Middle frontal gyrus (tissue), 1 donor: ENCODE results near the gene COL23A1.
"Not testable (repeated sequence)": the region's sequence is repeated elsewhere in the genome, so short reads cannot be mapped to it uniquely, and the experiment has no call there.

Source experiments
- DNase-seq: peaks from one replicate; pipeline ENCODE4 v3.0.0-alpha.2; 2015; ENCODE audit warnings: low spot score; ENCODE audit errors: extremely low spot score

COL23A1 gene

GRCh38 chr5:178383301-178383918, 206.8 kb downstream of the COL23A1 start:
- DNase-seq: no peak

GRCh38 chr5:178382754-178383164, 207.4 kb downstream of the COL23A1 start:
- DNase-seq: no peak

GRCh38 chr5:178381921-178382695, 208.1 kb downstream of the COL23A1 start:
- DNase-seq: no peak

DNA sequence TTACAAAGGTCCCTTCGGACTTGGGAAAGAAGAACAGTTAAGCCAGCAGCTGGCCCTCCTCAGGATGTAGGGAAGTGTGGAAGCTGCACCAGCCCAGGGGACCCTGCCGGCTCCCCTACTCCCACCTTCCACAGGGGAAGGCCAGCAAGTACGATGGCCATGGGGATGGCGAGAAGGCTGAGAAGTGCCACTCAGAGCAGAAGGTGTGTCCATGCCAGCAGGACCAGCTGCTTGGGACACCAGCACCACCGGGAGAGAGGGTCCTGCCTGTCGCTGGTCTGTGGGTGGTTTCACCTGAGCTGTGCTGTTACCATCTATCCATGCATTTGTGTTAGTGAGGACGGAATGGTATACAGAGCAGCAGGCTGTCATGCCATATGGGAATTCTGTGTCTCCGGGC, 209.0 kb downstream of the COL23A1 start:
- no peak for DNase-seq

GRCh38 chr5:178380541-178381074, 209.6 kb downstream of the COL23A1 start:
- no peak for DNase-seq

DNA sequence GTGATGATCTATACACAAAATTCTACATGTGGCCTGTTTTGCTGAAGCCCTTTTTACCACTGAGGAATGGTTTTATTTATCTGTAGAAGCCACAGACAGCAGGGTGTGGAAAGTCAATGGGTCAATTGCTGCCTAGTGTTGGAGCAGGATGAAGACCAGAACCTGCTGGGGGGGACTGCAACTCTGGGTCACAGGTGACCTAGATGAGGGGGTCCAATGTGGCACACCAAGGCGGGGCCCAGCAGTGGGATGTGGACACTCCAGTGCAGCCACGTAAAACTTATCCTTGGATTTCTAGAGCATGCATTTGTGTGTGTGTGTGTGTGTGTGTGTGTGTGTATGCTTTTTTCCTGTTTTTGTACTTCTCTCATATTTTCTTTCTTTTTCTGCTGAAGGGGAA, 210.1 kb downstream of the COL23A1 start:
- no peak for DNase-seq

DNA sequence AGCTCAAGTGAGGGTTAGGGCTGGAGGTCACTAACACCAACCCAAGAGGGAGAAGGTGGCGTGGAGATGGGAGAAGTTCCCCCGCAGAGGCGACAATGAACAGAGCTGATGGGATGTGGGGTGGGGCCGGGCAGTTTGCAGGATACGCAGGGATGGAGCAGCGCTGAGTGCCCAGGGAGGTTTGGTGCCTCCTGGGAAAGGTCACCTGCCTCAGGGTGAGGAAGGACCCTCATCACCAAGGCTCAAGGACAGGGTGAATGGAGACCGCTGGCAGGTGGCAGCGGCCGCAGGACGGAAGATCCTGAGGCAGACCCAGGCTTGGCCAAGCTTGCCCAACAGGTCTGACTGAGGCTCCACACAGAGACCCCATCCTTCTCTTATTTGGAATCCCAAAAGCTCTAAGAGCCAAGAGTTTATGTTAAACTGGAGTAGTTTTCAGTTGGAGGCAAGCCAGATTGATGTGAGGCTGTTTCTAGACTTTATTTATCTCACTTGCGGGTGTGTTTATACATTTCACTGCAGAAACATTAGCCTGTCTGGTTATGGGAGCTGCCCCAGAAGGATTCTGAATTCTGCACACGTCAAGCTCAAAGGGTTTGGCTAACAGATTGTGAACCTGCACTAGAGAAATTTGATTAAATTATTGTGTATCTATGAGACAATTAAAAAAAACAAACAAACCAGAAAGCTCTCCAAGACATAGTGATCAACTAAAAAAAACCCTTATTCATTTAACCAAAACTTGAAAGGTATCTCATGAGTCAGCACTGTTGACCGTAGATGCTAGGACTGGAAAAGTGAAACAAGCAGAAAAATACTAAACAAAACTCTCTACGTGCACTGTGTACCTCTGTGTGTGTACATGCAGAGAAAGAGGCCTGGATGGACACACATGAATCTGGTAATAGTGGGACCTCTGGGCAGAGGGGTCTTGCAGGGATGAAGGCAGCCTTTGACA, 211.4 kb downstream of the COL23A1 start:
- DNase-seq: no peak

DNA sequence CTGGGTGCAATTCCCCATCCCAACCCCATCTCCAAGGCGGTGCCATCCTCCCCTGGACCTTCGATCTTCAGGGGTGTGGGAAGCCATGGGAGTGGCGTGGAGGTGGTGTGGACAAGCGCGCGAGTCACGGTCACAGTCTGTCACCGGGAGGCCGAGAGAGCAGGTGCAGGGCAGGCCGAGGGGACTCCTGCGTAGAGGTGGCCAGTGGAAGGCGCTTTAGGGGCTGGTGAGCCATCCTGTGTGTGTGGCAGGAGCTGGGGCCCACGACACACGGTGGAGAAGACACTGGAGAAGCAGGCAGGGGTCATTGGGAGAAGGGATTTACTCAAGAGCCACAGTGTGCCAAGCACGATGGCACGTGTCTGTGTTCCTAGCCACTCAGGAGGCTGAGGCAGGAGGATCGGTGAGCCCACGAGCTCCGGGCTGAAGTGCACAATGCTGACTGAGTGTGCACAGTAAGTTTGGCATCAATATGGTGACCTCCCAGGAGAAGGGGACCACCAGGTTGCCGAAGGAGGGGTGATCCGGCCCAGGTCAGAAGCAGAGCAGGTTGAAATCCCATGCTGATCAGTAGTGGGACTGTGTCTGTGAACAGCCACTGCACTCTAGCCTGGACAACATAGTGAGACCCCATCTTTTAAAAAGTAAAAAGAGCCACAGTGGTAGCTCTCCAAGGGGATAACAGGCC, 212.5 kb downstream of the COL23A1 start:
- no peak for DNase-seq

DNA sequence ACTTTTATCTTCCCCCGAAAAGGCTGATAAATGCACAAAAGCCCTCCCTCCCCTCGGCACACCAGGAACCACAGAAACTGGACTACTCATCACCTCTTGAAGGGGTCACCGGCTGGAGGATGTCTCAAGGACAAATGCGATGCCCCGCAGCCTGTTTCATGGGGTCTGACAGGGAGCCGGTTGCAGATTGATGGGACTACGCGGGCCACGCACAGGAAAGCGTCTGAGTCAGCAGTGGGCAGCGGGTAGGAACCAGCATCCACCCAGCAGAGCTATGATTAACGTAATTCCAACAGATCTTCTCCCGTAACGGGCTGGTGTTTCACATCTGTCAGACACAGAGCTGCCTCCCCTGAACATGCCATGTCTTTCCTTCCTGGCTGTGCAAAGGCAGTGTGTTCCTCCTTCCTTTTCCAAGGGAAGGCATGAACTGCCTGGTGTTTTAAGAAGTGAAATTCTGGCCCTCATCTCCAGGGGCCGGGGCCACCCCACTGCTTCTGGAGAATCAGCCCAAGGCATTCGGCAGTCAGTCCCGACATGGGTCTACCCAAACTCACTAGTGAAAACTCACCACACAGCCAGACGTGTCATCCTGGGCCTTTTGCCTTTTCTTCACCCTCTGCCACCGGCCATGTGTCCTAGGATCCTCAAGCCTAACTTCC, 213.1 kb downstream of the COL23A1 start:
- DNase-seq: no peak

- DNase-seq: no peak
Observed at GRCh38 chr5:178375348-178375747, 214.8 kb downstream of the COL23A1 start.

GRCh38 chr5:178373711-178374110, 216.5 kb downstream of the COL23A1 start:
- DNase-seq: no peak

- DNase-seq: no peak
Observed at GRCh38 chr5:178372142-178372571, 218.0 kb downstream of the COL23A1 start.

DNA sequence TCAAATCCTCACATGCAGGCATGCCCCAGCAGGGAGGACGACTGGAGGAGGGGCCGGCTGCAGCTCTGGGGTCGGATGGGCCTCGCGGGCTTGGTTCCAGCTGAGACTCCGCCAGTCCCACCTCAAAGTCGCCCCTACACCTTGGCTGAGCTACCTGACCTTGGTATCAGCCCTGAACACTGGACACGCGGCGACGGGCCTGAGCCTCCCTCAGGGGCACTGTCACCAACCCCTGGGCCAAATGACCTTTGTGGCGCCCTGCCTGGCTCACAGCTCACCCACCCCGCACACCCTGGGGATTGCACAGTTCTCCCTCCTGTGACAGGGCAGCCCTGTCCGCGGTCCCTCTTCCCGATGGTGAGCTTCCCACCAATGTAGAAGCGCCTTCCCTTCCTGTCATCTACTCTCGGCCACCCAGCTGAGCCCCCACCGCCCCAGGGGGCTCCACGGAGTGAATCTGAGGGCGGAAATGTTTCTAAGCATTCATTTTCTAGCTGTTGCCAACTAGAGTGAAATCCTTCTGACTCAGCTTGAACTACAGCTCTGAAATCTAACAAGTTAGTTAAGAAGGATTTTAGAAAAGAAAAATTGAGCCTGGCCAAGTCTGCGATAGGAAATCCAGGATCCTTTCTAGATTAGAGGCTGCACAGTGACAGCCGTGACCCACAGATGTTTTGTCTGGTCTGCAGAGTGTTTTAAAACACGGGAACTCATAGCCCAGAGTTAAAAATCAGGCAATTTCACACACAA, 218.7 kb downstream of the COL23A1 start:
- no peak for DNase-seq

GRCh38 chr5:178370102-178370501, 220.1 kb downstream of the COL23A1 start:
- DNase-seq: no peak

DNA sequence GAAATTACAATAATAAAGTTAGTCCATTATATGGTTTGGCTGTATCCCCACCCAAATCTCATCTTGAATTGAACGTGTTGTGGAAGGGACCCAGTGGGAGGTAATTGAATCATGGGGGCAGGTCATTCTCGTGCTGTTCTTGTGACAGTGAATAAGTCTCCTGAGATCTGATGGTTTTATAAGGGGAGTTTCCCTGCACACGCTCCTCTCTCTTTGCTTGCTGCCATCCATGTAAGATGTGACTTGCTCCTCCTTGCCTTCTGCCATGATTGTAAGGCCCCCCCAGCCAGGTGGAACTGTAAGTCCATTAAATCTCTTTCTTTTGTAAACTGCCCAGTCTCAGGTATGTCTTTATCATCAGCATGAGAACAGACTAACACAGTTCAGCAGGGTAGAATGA, 220.7 kb downstream of the COL23A1 start:
- not testable (repeated sequence) for DNase-seq

GRCh38 chr5:178368716-178369300, 221.4 kb downstream of the COL23A1 start:
- DNase-seq: no peak

- DNase-seq: no peak
Observed at GRCh38 chr5:178368274-178368673, 221.9 kb downstream of the COL23A1 start.

DNA sequence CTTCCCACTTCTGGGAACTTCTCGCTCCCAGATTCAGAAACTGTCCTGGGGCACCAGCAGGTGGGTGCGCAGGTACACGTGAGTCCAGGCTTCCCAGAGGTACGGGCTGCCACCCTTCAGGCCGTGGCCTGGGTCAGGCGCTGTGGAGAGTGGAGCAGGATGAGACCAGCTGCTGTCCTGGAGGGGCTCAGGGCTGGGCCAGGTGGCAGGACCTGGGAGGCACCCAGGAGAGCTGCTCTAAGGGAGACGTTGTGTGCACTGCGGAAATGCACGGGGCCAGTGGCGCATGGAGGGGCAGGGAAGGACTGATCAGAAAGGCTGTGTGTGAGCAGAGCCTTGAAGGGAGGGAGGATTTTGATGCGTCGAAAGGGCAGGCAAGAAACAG, 222.5 kb downstream of the COL23A1 start:
- no peak for DNase-seq

- DNase-seq: no peak
Observed at GRCh38 chr5:178366998-178367735, 223.0 kb downstream of the COL23A1 start.
